ENCODE data around the gene SLC38A8.

Gene SLC38A8

GRCh38 chr16:83974475-83974874, 68.1 kb downstream of the SLC38A8 start:
- H3K27ac ChIP-seq = no peak overlapping the region
- no peak for TF ChIP-seq ZFX (IDR thresholded peaks at IDR 0.05)
- no peak for TF ChIP-seq CTCF (conservative IDR thresholded peaks at IDR 0.05)

GRCh38 chr16:83973581-83974385, 68.8 kb downstream of the SLC38A8 start:
- TF ChIP-seq ZFX (IDR thresholded peaks at IDR 0.05) = no peak
- TF ChIP-seq CTCF (conservative IDR thresholded peaks at IDR 0.05) = no peak
- no peak overlapping the region for H3K27ac ChIP-seq

GRCh38 chr16:83973077-83973476, 69.5 kb downstream of the SLC38A8 start:
- no peak overlapping the region for H3K27ac ChIP-seq
- TF ChIP-seq CTCF (conservative IDR thresholded peaks at IDR 0.05) = no peak
- TF ChIP-seq ZFX (IDR thresholded peaks at IDR 0.05) = no peak

- TF ChIP-seq ZFX (IDR thresholded peaks at IDR 0.05) = no peak
- no peak for TF ChIP-seq CTCF (conservative IDR thresholded peaks at IDR 0.05)
- no peak overlapping the region for H3K27ac ChIP-seq
Measured at GRCh38 chr16:83972256-83973008, 70.2 kb downstream of the SLC38A8 start.

GRCh38 chr16:83971165-83972130, 71.1 kb downstream of the SLC38A8 start:
- no peak overlapping the region for H3K27ac ChIP-seq
- TF ChIP-seq ZFX (IDR thresholded peaks at IDR 0.05) (no peak), CTCF (conservative IDR thresholded peaks at IDR 0.05) (no peak)

- no peak overlapping the region for H3K27ac ChIP-seq
- TF ChIP-seq ZFX (IDR thresholded peaks at IDR 0.05) = no peak
- no peak for TF ChIP-seq CTCF (conservative IDR thresholded peaks at IDR 0.05)
Measured at GRCh38 chr16:83970430-83970815, 72.2 kb downstream of the SLC38A8 start.
